HG03354 (cell line): ENCODE data around the gene CAPN2.
"Not testable (repeated sequence)": the region's sequence is repeated elsewhere in the genome, so short reads cannot be mapped to it uniquely, and the experiment has no call there.

ENCODE experiments used
- ATAC-seq: cut with Tn5 transposase; IDR thresholded peaks from one replicate; pipeline ENCODE4 v1.9.1; 2021; ENCODE audit warnings: mild to moderate bottlenecking; ENCODE audit not compliant: unreplicated experiment, poor library complexity, severe bottlenecking

Gene CAPN2

GRCh38 chr1:223733898-223734852, 21.8 kb downstream of the CAPN2 start:
- no peak for ATAC-seq

GRCh38 chr1:223736638-223737037, 24.3 kb downstream of the CAPN2 start:
- not testable (repeated sequence) for ATAC-seq

GRCh38 chr1:223737342-223737741, 25.0 kb downstream of the CAPN2 start:
- no peak for ATAC-seq

- no peak for ATAC-seq
Measured at GRCh38 chr1:223738465-223739365, 26.4 kb downstream of the CAPN2 start.

- ATAC-seq, result no peak
Measured at GRCh38 chr1:223739366-223740037, 27.2 kb downstream of the CAPN2 start.

- not testable (repeated sequence) for ATAC-seq
Measured at GRCh38 chr1:223740038-223740736, 27.8 kb downstream of the CAPN2 start.

GRCh38 chr1:223741861-223742260, 29.5 kb downstream of the CAPN2 start:
- ATAC-seq, result no peak

GRCh38 chr1:223742856-223743517, 30.6 kb downstream of the CAPN2 start:
- no peak for ATAC-seq

- no peak for ATAC-seq
Measured at GRCh38 chr1:223745731-223746130, 33.4 kb downstream of the CAPN2 start.

- ATAC-seq, result no peak
Measured at GRCh38 chr1:223747838-223748335, 35.5 kb downstream of the CAPN2 start.

GRCh38 chr1:223748405-223748772, 36.0 kb downstream of the CAPN2 start:
- no peak for ATAC-seq

GRCh38 chr1:223748773-223749733, 36.7 kb downstream of the CAPN2 start:
- ATAC-seq, result peak; percentile 83

- ATAC-seq, result no peak
Measured at GRCh38 chr1:223750730-223751570, 38.6 kb downstream of the CAPN2 start.

GRCh38 chr1:223751696-223752095, 39.4 kb downstream of the CAPN2 start:
- no peak for ATAC-seq

- ATAC-seq, result no peak
Measured at GRCh38 chr1:223752721-223753515, 40.6 kb downstream of the CAPN2 start.
